B cell (primary cell): ENCODE results near the gene OS9. TPM values are rescaled to one million over a fixed set of nuclear protein-coding genes. Genes with fewer than 3 reads are reported as not detected.

Experiments
- ATAC-seq: fragments of 200-7000 bp; cut with Tn5 transposase; one replicate; pipeline ENCODE4 v1.10.0; 2021; ENCODE audit warnings: low read depth, mild to moderate bottlenecking, moderate number of reproducible peaks, moderate library complexity
- CTCF ChIA-PET: fragments of 350-600 bp; sonication (Branson Sonifier 250); formaldehyde crosslinking; loops from one replicate; lab custom pipeline; 2021; ENCODE audit warnings: antibody characterized with exemption, inconsistent platforms; lab: Charles Lee
- POLR2A ChIA-PET: fragments of 350-600 bp; sonication (Branson Sonifier 250); formaldehyde crosslinking; loops from one replicate; lab custom pipeline; 2021; ENCODE audit warnings: antibody characterized with exemption; lab: Charles Lee
- DNase-seq: peaks from one replicate; pipeline ENCODE4 v3.0.0; 2013
- H2AFZ ChIP-seq: 2 replicates; pipeline ENCODE4 v1.6.1; 2012; ENCODE audit warnings: mild to moderate bottlenecking, low read depth, low read length; ENCODE audit not compliant: insufficient read depth, poor library complexity, severe bottlenecking
- H3K27ac ChIP-seq, 2 donors: 1 replicate in 1 of 2; 2 replicates in 1 of 2; pipeline ENCODE4 v1.5.1; 2012 to 2013; ENCODE audit warnings: low read length in 2 of 2, mild to moderate bottlenecking in 2 of 2, moderate library complexity in 1 of 2
- H3K27me3 ChIP-seq, 4 experiments: fragments of 200-600 bp in 1 of 4; sonication (generic) in 1 of 4; replicated peaks in 1 of 4; 1 replicate in 2 of 4; 2 replicates in 2 of 4; pipeline versions ENCODE4 v1.6.1 to v1.7.0; 2013 to 2016; ENCODE audit warnings: low read length in 3 of 4, mild to moderate bottlenecking in 2 of 4, mixed read lengths in 1 of 4, moderate library complexity in 1 of 4; ENCODE audit not compliant: insufficient read depth in 4 of 4, control insufficient read depth in 3 of 4; ENCODE audit errors: control extremely low read depth in 1 of 4
- H3K36me3 ChIP-seq, 2 experiments: replicated peaks in 1 of 2; 1 replicate in 1 of 2; 2 replicates in 1 of 2; pipeline versions ENCODE4 v1.6.1 to v1.7.1; 2013; ENCODE audit warnings: low read length in 1 of 2; ENCODE audit not compliant: insufficient read depth in 2 of 2, control insufficient read depth in 1 of 2; ENCODE audit errors: control extremely low read depth in 1 of 2, extremely low read depth in 1 of 2
- H3K4me1 ChIP-seq, 2 donors: fragments of 200-600 bp in 1 of 2; sonication (generic) in 1 of 2; 1 replicate in 1 of 2; 2 replicates in 1 of 2; pipeline versions ENCODE4 v1.5.1 to v1.6.1; 2013 to 2017; ENCODE audit warnings: low read length in 2 of 2; ENCODE audit not compliant: control insufficient read depth in 2 of 2, insufficient read depth in 2 of 2
- H3K4me2 ChIP-seq: replicated peaks from 2 replicates; pipeline ENCODE3; 2012; ENCODE audit warnings: mild to moderate bottlenecking, low read depth, low read length; ENCODE audit not compliant: poor library complexity, severe bottlenecking
- H3K4me3 ChIP-seq, 5 experiments: fragments of 200-600 bp in 1 of 5; sonication (generic) in 1 of 5; 1 replicate in 3 of 5; 2 replicates in 2 of 5; pipeline versions ENCODE4 v1.5.1 to v1.7.0; 2011 to 2016; ENCODE audit warnings: low read length in 4 of 5, mild to moderate bottlenecking in 4 of 5, low read depth in 2 of 5, control low read depth in 1 of 5, moderate library complexity in 1 of 5; ENCODE audit not compliant: insufficient read depth in 1 of 5; ENCODE audit errors: control extremely low read depth in 1 of 5, extremely low read depth in 1 of 5
- H3K79me2 ChIP-seq: fragments of 200-600 bp; sonication (generic); one replicate; pipeline ENCODE4 v1.6.0; 2016; ENCODE audit warnings: low read length; ENCODE audit not compliant: control insufficient read depth, insufficient read depth
- H3K9ac ChIP-seq: fragments of 200-600 bp; sonication (generic); 2 replicates; pipeline ENCODE4 v1.6.1; 2017; ENCODE audit warnings: mild to moderate bottlenecking, low read length, moderate library complexity
- H3K9me3 ChIP-seq, 3 donors: one replicate each; pipeline versions ENCODE4 v1.6.1 to v1.7.1; 2013; ENCODE audit warnings: low read length in 2 of 3; ENCODE audit not compliant: control insufficient read depth in 2 of 3, insufficient read depth in 1 of 3; ENCODE audit errors: control extremely low read depth in 1 of 3
- H4K20me1 ChIP-seq: 2 replicates; pipeline ENCODE4 v1.6.0; 2012; ENCODE audit warnings: mild to moderate bottlenecking, low read length; ENCODE audit not compliant: insufficient read depth, control insufficient read depth, poor library complexity, severe bottlenecking
- H3K27ac Mint-ChIP-seq: one replicate; pipeline ENCODE4 v1.8.0; 2021; ENCODE audit warnings: mixed read lengths
- H3K27me3 Mint-ChIP-seq: one replicate; pipeline ENCODE4 v1.8.0; 2021; ENCODE audit warnings: mixed read lengths
- H3K4me1 Mint-ChIP-seq: one replicate; pipeline ENCODE4 v1.8.0; 2021; ENCODE audit warnings: mixed read lengths
- H3K4me3 Mint-ChIP-seq: one replicate; pipeline ENCODE4 v1.8.0; 2021; ENCODE audit warnings: mixed read lengths
- H3K9me3 Mint-ChIP-seq: one replicate; pipeline ENCODE4 v1.8.0; 2022; ENCODE audit warnings: mixed read lengths; ENCODE audit not compliant: insufficient read depth
- EZH2 ChIP-seq: IDR thresholded peaks from 2 replicates; pipeline ENCODE4 v1.6.1; 2012; ENCODE audit warnings: borderline replicate concordance, low read depth, mild to moderate bottlenecking, moderate library complexity, low read length; ENCODE audit not compliant: insufficient read depth, poor library complexity, severe bottlenecking
- WGBS: methylation state at CpG from one replicate; pipeline ENCODE4 v1.1.5; 2013; ENCODE audit warnings: missing lambda C conversion rate; ENCODE audit not compliant: insufficient coverage; 5-methylcytosine and 5-hydroxymethylcytosine counted together
- intact Hi-C: fragments of 100-400 bp; cut with micrococcal nuclease; formaldehyde crosslinking; loops from one replicate; pipeline ENCODE4 v1.10.0; 2022
- polyA plus RNA-seq: library from polyadenylated mRNA; depleted of rRNA; stranded (reverse); fragments of >200 nt; gene quantifications from 2 replicates; pipeline ENCODE4 v1.2.3, GENCODE V29; 2012
- total RNA-seq, 2 donors: library from RNA; stranded (reverse); fragments of 120-200 nt in 1 of 2; gene quantifications; 1 replicate in 1 of 2; 2 replicates in 1 of 2; pipeline versions ENCODE4 v1.2.3 to v1.2.4, GENCODE V29; 2013 to 2022
- TF ChIP-seq, protein P1 (sequence below): fragments of 200-600 bp; IDR thresholded peaks from one replicate; pipeline ENCODE4 v1.8.0; 2022; ENCODE audit warnings: antibody characterized with exemption, mild to moderate bottlenecking

Gene OS9
- total and polyA plus RNA-seq, 2 donors (not counting 1 experiment from before 2014, with no cell fraction given), result 182 to 234 TPM

DNA sequence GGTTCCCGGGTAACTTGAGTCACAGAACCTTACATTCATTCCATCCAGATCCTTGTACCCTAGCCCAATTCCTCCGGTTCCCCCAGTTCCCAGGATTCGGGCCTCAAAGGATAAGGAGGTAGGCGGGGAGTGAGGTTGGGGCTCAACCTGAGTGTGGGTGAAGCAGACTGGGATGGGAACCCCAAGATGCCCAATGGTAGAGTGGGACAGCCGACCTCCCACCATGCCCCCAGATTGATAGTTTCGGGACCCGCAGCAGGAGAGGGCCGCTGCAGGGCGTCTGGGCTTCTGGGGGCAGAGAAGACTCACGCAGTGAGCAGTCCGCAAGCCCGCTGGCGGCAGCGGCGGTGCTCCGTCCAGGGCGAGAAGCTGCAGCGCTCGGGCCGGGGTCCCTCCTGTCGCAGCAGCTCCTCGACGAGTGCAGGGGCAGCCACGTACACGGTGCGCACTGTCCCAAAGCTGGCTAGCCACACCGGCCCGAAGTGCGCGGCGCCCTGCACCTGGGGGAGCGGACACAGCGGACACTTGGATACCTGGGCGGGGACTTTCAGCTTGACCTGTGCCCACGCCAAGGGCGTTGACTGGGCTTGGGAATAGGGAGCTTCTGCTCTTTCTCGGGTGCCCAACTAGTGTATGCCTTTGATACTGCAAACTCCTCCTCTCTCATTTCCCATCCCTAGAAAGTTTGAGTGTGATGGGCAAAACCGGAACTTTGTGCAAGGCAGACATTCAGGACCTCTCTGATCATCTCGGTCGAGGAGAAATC, 71.9 kb downstream of the OS9 start:
- H3K27me3 ChIP-seq, result peaks cover 0 to 38% (median 26%) of the 10 kb centered on the region in 4 experiments
- peaks cover 30% of the 10 kb centered on the region for H3K79me2 ChIP-seq
- Mint-ChIP-seq H3K27me3 (peaks cover 24% of the 10 kb centered on the region), H3K4me3 (peak overlapping the region; percentile 93), H3K9me3 (no peaks in the 10 kb centered on the region), H3K27ac (no peak overlapping the region), H3K4me1 (peaks cover 33% of the 10 kb centered on the region)
- intact Hi-C loops, result loop anchor here (1.0 kb wide), 1 partner anchor 10 kb away; no protein-coding TSS in a partner anchor
- H3K27ac ChIP-seq, result no peak overlapping the region
- peak; percentile 47 for DNase-seq
- H3K4me2 ChIP-seq, result peak overlapping the region; percentile 87
- H2AFZ ChIP-seq, result peak overlapping the region; percentile 77
- WGBS, result 6% methylated on average over 31 of the region's 40 CpGs
- H3K4me1 ChIP-seq, result peaks cover 29 to 32% of the 10 kb centered on the region in 2 donors
- POLR2A ChIA-PET, result interaction anchor here (0.6 to 1.1 kb wide), 2 partner anchors 10 to 269 kb away, joined by 4 read pairs; no protein-coding TSS in a partner anchor
- peak; percentile 22 for ATAC-seq
- H3K36me3 ChIP-seq, result peaks cover 0 to 8% of the 10 kb centered on the region in 2 experiments
- H3K9ac ChIP-seq, result peak overlapping the region; percentile 64
- peaks cover 30% of the 10 kb centered on the region for H4K20me1 ChIP-seq
- peak overlapping the region in 4 of 5 experiments; percentile 48 to 63 (median 58) for H3K4me3 ChIP-seq
- H3K9me3 ChIP-seq, result peaks cover 0 to 13% (median 0%) of the 10 kb centered on the region in 3 donors
- TF ChIP-seq EZH2, result no peak
- TF ChIP-seq, protein P1, sequence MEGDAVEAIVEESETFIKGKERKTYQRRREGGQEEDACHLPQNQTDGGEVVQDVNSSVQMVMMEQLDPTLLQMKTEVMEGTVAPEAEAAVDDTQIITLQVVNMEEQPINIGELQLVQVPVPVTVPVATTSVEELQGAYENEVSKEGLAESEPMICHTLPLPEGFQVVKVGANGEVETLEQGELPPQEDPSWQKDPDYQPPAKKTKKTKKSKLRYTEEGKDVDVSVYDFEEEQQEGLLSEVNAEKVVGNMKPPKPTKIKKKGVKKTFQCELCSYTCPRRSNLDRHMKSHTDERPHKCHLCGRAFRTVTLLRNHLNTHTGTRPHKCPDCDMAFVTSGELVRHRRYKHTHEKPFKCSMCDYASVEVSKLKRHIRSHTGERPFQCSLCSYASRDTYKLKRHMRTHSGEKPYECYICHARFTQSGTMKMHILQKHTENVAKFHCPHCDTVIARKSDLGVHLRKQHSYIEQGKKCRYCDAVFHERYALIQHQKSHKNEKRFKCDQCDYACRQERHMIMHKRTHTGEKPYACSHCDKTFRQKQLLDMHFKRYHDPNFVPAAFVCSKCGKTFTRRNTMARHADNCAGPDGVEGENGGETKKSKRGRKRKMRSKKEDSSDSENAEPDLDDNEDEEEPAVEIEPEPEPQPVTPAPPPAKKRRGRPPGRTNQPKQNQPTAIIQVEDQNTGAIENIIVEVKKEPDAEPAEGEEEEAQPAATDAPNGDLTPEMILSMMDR, result no peak
- CTCF ChIA-PET, result interaction anchor here (0.5 to 3.0 kb wide), 9 partner anchors 9 to 139 kb away, joined by 3 to 37 read pairs (median 4); partner anchors contain the start of genes CDK4 and TSFM
